Sigmoid colon (tissue), 7 donors: ENCODE measurements around the gene IL17RB. TPM values are rescaled to one million over a fixed set of nuclear protein-coding genes. Genes with fewer than 3 reads are reported as not detected.

ENCODE experiments used
- DNase-seq: peaks from one replicate; pipeline ENCODE4 v3.0.0-alpha.2; 2019
- H3K27ac ChIP-seq, 4 donors: fragments of 200-600 bp; sonication (generic); one replicate each; pipeline ENCODE4 v1.5.1; 2016 to 2019; ENCODE audit warnings: mild to moderate bottlenecking in 1 of 4
- H3K27me3 ChIP-seq, 3 donors: fragments of 200-600 bp; sonication (generic); one replicate each; pipeline ENCODE4 v1.5.1; 2019; ENCODE audit warnings: mild to moderate bottlenecking in 1 of 3
- H3K36me3 ChIP-seq, 4 donors: fragments of 200-600 bp; sonication (generic); one replicate each; pipeline ENCODE4 v1.5.1; 2016 to 2019
- H3K4me1 ChIP-seq, 4 donors: fragments of 200-600 bp; sonication (generic); one replicate each; pipeline ENCODE4 v1.5.1; 2017 to 2019
- H3K4me3 ChIP-seq, 4 donors: fragments of 200-600 bp; sonication (generic); one replicate each; pipeline ENCODE4 v1.5.1; 2017 to 2019; ENCODE audit warnings: mild to moderate bottlenecking in 2 of 4, moderate library complexity in 1 of 4
- H3K9me3 ChIP-seq, 4 donors: fragments of 200-600 bp in 3 of 4; sonication (generic) in 3 of 4; one replicate each; pipeline versions ENCODE4 v1.5.1 to v1.6.1; 2013 to 2019
- EP300 ChIP-seq, 4 donors: sonication (generic); formaldehyde crosslinking; IDR thresholded peaks; one replicate each; pipeline ENCODE4 v1.6.1; 2017; ENCODE audit warnings: antibody characterized with exemption in 4 of 4
- POLR2A ChIP-seq, 2 donors: fragments of 450-650 bp; IDR thresholded peaks; one replicate each; pipeline ENCODE4 v1.6.1; 2016; ENCODE audit warnings: antibody characterized with exemption in 2 of 2, mild to moderate bottlenecking in 2 of 2, moderate library complexity in 2 of 2
- POLR2AphosphoS5 ChIP-seq, 4 donors: sonication (generic); formaldehyde crosslinking; IDR thresholded peaks; one replicate each; pipeline ENCODE4 v1.6.1; 2017; ENCODE audit warnings: antibody characterized with exemption in 4 of 4
- WGBS, 2 donors: extraction: QIAGEN DNeasy Blood & Tissue Kit; methylation state at CpG; one replicate each; pipeline ENCODE4 v1.1.7; 2013; 5-methylcytosine and 5-hydroxymethylcytosine counted together
- intact Hi-C: fragments of 100-400 bp; cut with DNase I; formaldehyde crosslinking; loops from one replicate; pipeline ENCODE4 v1.15.1; 2023
- polyA plus RNA-seq, 3 donors: library from polyadenylated mRNA; stranded (reverse); fragments of 200-250 nt; gene quantifications; one replicate each; pipeline ENCODE4 v1.2.3, GENCODE V29; 2013
- total RNA-seq, 4 donors: library from RNA; depleted of rRNA; stranded (reverse); fragments of >200 nt; gene quantifications; one replicate each; pipeline ENCODE4 v1.1.0, GENCODE V29; 2016
- TF ChIP-seq, protein P1 (sequence below), 4 experiments: fragments of 450-650 bp in 3 of 4; fragments of 200-600 bp in 1 of 4; IDR thresholded peaks; one replicate each; pipeline ENCODE4 v1.5.1; 2016 to 2019; ENCODE audit warnings: antibody characterized with exemption in 4 of 4, mild to moderate bottlenecking in 3 of 4, moderate library complexity in 2 of 4
- donor health status: healthy with polysubstance abuse.
- donor health status: Bipolar disorder and iron deficiency.
- donor health status: healthy.

The IL17RB gene
- total and polyA plus RNA-seq, 7 donors: 1.1 to 9.0 (median 2.2) TPM

DNA sequence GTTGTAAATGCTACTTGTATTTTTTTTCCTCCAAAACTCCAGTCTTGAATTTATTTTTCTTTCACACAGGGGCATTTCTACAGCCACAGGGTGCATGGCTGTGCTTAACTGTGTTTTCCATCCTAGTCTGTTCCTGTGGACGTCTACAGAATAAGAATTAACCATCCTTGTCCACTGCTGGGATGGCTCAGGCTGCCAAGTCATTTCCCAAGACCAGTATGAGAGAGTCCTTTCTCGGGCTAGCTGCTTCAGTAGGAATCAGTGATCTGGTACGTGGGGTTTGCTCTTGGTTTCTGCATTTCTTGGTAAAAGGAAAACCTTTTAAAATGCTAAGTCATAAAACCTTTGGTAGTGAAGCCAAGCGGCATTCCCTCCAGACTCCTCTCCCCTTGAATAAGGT lies 29.9 kb upstream of the IL17RB start:
- 78 to 81% methylated on average over 4 of the region's 4 CpGs for WGBS, 2 donors
- no peak overlapping the region for H3K27ac ChIP-seq
- H3K4me1 ChIP-seq: no peaks in the 10 kb centered on the region
- intact Hi-C loops: no loop called here
- no peaks in the 10 kb centered on the region for H3K27me3 ChIP-seq
- no peaks in the 10 kb centered on the region for H3K36me3 ChIP-seq
- TF ChIP-seq POLR2A (IDR thresholded peaks at IDR 0.05) (no peak), POLR2AphosphoS5 (IDR thresholded peaks at IDR 0.05) (no peak)
- TF ChIP-seq, protein P1, sequence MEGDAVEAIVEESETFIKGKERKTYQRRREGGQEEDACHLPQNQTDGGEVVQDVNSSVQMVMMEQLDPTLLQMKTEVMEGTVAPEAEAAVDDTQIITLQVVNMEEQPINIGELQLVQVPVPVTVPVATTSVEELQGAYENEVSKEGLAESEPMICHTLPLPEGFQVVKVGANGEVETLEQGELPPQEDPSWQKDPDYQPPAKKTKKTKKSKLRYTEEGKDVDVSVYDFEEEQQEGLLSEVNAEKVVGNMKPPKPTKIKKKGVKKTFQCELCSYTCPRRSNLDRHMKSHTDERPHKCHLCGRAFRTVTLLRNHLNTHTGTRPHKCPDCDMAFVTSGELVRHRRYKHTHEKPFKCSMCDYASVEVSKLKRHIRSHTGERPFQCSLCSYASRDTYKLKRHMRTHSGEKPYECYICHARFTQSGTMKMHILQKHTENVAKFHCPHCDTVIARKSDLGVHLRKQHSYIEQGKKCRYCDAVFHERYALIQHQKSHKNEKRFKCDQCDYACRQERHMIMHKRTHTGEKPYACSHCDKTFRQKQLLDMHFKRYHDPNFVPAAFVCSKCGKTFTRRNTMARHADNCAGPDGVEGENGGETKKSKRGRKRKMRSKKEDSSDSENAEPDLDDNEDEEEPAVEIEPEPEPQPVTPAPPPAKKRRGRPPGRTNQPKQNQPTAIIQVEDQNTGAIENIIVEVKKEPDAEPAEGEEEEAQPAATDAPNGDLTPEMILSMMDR (IDR thresholded peaks at IDR 0.05): no peak
- no peaks in the 10 kb centered on the region for H3K9me3 ChIP-seq
- no peak for DNase-seq
- no peak overlapping the region for H3K4me3 ChIP-seq

DNA sequence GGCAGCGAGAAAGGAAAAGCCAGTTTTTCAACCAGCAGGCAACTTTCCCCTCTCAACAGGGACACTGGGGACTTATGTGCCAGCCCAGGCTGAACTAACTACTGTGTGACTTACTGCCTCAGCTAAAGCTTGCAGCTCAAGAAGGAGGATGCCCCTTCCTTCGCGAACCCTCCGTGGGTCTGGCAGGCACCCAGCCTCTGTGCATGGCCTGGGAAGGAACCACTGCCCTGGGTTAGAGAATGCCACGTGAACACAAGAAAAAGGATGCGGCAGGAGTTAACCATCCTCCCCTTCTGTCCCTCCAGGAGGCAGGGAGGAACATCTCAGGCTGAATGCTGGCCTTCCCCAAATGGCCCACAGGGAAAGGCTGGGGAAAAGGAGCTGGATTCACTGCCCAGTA lies 29.2 kb upstream of the IL17RB start:
- H3K4me1 ChIP-seq: no peaks in the 10 kb centered on the region
- H3K27ac ChIP-seq: no peak overlapping the region
- H3K27me3 ChIP-seq: no peaks in the 10 kb centered on the region
- peak; percentile 50 for DNase-seq
- H3K36me3 ChIP-seq: no peaks in the 10 kb centered on the region
- intact Hi-C loops: no loop called here
- H3K9me3 ChIP-seq: no peaks in the 10 kb centered on the region
- no peak overlapping the region for H3K4me3 ChIP-seq
- WGBS, 2 donors: 86 to 89% methylated on average over 6 of the region's 6 CpGs
- TF ChIP-seq, protein P1 (IDR thresholded peaks at IDR 0.05): no peak
- no peak for TF ChIP-seq POLR2A (IDR thresholded peaks at IDR 0.05)
- TF ChIP-seq EP300 (IDR thresholded peaks at IDR 0.05): no peak
- no peak for TF ChIP-seq POLR2AphosphoS5 (IDR thresholded peaks at IDR 0.05)

DNA sequence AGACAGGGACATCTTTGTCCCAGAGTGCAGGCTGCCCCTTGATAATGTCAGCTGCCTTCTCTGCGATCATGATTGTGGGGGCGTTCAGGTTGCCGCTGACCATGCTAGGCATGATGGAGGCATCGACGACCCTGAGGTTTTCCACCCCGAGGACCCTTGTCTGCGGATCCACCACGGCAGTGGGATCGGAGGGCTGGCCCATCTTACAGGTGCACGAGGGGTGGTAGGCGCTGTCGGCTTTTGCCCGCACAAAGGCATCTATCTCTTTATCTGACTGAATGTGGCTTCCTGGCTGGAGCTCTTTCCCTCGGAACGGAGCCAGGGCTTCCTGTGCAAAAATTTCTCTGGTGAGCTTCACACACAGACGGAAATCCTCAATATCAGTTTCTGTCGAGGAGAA lies 28.6 kb upstream of the IL17RB start:
- peak; percentile 40 for DNase-seq
- no peak for TF ChIP-seq EP300 (IDR thresholded peaks at IDR 0.05)
- TF ChIP-seq, protein P1 (IDR thresholded peaks at IDR 0.05): no peak
- no peak for TF ChIP-seq POLR2AphosphoS5 (IDR thresholded peaks at IDR 0.05)
- TF ChIP-seq POLR2A (IDR thresholded peaks at IDR 0.05): no peak
- H3K4me1 ChIP-seq: no peaks in the 10 kb centered on the region
- WGBS, 2 donors: 82 to 88% methylated on average over 17 of the region's 17 CpGs
- no peak overlapping the region for H3K4me3 ChIP-seq
- H3K27me3 ChIP-seq: no peaks in the 10 kb centered on the region
- intact Hi-C loops: no loop called here
- no peak overlapping the region for H3K27ac ChIP-seq
- H3K36me3 ChIP-seq: no peaks in the 10 kb centered on the region
- no peaks in the 10 kb centered on the region for H3K9me3 ChIP-seq

DNA sequence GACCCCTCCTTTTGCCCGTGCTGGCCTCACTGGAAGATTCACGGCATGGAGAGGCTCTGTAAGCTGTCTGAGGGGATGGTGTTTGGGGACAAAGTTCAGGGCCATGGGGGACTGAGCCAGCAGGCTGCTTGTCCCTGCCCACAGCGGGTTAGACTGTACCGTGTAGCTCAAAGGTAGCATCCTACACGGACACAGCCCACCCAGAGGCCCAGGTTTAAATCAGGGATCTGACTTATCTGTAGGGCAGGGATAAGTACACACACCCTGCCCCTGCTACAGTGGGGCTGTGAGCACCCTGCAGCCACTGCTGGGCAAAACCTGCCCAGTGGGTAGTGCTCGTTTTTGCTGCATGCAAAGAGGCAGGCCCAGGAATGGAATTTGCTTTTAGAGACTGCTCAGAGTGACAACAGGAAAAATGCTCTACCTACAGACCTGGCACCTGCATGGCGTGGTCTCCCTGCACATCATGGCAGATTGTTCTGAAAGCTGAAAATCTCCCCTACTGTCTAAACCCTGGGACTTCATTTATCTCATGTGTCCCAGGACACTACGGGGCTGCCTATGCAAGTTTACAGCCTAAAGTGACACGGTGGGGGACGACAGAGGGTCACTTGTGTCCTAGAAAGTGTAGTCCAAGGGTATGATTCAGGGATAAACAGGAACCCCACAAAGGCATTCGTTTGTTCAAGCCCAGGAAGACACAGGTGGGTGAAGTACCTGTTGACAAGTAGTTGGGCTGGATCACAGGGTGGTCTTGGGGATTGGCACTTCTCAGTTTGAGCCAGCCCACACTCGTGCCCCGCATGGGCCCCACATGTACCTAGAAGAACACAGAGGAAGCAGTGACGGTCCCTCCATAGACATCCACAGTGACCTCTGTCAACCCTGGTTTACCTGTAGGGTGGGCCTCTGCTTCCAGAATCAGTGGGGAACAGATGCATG lies 27.9 kb upstream of the IL17RB start:
- 70 to 84% methylated on average over 14 of the region's 14 CpGs for WGBS, 2 donors
- Histone ChIP-seq H3K36me3 (no peaks in the 10 kb centered on the region), H3K4me3 (no peak overlapping the region)

More for the DNA sequence above, 27.9 kb upstream of the IL17RB start:
- Histone ChIP-seq H3K27me3 (no peaks in the 10 kb centered on the region), H3K9me3 (no peaks in the 10 kb centered on the region), H3K27ac (no peak overlapping the region), H3K4me1 (no peaks in the 10 kb centered on the region)
- TF ChIP-seq EP300 (IDR thresholded peaks at IDR 0.05) (no peak), POLR2AphosphoS5 (IDR thresholded peaks at IDR 0.05) (no peak), POLR2A (IDR thresholded peaks at IDR 0.05) (no peak)
- TF ChIP-seq, protein P1 (IDR thresholded peaks at IDR 0.05): no peak
- peak; percentile 37 for DNase-seq
- intact Hi-C loops: no loop called here
